Erythroblast (primary cell): ENCODE results near the gene ZNF575.

Experiments used
- GATA1 ChIP-seq: IDR thresholded peaks from 2 replicates; pipeline ENCODE4 v1.6.1; 2011; ENCODE audit warnings: low read depth, mild to moderate bottlenecking, control low read depth, low read length, moderate library complexity
- POLR2A ChIP-seq: IDR thresholded peaks from 2 replicates; pipeline ENCODE4 v1.6.1; 2011; ENCODE audit warnings: mild to moderate bottlenecking, low read length

GRCh38 chr19:43562226-43562697 lies 29.3 kb downstream of the ZNF575 start:
- TF ChIP-seq POLR2A (no peak), GATA1 (no peak)
